Measurements from ENCODE around the gene PRLR.
"Not testable (repeated sequence)": the region's sequence is repeated elsewhere in the genome, so short reads cannot be mapped to it uniquely, and the experiment has no call there.

The PRLR gene

DNA sequence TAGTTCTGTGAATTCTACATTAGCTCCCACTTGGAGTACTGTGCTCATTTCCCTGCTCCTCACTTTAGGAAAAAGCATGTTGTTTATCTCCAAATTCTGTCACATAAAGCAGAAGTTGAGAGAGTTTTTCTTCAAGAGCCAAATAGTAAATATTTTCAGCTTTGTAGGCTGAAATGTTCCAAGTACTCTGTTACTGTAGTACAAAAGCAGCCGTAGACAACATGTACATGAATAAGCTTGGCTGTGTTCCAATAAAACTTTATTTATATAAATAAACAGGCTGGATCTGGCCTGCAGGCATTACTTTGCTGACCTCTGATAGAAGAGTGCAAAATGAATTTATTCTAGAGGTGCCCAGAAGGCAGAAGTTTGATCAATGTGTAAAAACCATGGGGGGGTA is 109.6 kb downstream of the PRLR start:
- FAIRE-seq: no peak

DNA sequence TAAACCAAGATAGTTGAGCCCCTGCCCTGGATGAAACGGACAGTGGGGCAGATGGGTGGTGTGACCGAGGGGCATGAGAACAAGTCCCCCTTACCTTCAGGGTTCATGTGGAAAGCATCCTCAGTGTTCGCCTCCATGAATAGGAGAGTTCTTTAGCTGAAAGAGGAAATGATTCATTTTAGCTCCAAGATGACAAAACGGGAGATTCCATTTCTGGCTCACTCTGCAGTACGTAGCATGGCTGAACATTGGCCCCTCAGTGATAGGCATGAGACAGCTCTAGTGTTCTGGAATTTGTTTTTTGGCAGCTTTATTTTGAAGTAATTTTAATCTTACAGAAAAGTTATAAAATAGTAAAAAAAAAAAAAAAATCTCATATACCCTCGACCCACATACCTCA is 112.3 kb downstream of the PRLR start:
- no peak for FAIRE-seq

DNA sequence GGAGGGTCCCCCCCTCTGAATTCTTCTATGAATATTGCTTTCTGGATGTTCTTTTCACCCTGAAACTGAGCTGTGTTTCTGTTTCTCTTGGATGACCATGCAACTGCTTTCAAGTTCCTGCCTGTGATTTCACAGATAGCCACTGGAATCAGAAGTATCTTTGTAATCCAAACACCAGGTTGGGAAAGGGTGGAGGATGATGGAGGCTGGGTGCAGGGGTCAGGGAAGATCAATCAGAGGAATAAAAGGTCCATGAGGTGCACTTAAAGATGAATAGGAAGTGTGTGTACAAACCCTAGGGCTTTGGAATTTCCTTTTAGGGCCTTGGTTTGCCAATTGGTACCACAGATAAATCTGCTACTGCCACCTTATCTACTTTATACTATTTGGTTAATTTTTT is 114.4 kb downstream of the PRLR start:
- FAIRE-seq: no peak

DNA sequence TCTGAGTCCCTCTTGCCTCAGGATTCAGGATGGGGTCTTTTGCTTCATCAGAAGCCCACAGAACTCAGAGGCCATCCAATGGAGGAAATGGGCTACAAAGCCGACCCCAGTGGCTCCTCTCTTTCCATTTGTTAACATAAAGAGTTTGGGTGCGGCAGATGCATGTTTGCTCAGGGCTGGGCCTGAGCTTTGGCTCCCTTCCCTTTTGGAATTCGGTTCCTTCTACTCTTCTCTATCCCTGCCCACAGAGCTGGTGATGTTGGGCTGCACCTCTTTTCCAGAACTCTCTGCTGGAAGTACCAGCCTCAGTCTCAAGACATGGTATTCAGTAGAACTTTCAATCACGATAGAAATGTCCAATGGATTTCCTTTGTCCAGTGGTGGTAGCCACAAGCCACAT is 115.6 kb downstream of the PRLR start:
- no peak for FAIRE-seq

DNA sequence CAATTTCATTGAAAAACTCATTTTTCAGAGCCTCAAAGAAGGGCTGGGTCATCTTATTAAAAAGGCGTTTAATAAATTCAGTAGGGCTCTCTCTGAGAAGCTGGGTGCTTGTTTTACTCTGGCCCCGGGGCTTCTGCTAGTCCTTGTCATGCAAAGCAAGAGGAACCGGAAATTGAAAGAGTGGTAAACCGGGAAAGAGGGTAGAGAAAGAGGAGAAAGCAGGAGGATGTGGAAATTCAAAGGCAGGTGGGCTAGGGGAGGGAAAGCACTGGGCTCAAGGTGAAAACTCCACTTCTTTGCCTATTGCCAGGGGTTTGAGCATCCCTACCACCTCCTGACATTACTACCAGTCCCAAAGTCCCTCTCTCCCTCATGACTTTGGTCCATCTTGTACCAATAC is 118.0 kb downstream of the PRLR start:
- no peak for FAIRE-seq

DNA sequence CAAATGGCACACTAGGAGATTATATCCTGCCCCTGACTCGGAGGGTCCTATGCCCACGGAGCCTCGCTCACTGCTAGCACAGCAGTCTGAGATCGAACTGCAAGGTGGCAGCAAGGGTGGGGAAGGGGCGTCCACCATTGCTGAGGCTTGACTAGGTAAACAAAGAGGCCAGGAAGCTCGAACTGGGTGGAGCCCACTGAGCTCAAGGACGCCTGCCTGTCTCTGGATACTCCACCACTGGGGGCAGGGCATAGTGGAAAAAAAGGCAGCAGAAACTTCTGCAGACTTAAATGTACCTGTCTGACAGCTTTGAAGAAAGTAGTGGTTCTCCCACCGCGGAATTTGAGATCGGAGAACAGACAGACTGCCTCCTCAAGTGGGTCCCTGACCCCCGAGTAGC is 125.7 kb downstream of the PRLR start:
- not testable (repeated sequence) for FAIRE-seq

DNA sequence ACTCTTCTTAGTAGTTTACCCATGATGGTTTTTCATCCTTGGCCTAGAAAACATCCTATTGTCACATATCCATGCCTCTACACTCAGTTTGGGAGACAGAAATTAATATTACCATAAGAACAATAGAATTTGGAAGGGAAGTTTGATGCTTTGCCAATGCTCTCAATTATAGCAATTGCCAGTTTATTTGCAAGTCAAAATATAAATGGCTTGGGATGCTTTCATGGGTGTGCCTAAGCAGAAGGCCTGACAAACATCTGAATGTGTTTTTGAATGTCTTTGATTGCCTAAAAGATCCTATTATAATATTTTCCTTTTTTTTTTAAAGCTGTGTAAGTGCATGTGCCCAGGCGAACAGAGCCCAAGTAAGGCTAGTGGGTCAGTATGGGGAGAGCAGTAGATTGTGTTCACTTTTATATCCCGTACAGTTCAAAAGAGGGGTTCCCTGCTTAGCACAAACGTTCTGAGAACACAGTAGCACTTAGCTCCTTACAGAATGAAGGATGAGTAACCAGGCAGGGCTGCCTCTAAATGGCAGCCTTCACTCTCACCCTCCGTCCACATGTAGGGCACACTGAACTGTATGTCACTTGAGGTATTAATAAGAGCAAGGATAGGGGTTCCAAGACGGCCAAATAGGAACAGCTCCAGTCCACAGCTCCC is 126.5 kb downstream of the PRLR start:
- no peak for FAIRE-seq

DNA sequence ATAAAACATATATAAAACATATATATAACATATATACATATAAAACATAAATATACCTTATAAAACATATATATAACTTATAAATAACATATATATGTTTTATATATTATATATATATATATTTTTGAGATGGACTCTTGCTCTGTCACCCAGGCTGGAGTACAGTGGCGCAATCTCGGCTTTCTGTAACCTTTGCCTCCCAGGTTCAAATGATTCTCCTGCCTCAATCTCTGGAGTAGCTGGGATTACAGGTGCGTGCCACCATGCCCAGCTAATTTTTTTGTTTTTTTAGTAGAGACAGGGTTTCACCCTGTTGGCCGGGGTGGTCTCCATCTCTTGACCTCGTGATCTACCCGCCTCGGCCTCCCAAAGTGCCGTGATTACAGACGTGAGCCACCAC is 128.6 kb downstream of the PRLR start:
- not testable (repeated sequence) for FAIRE-seq

DNA sequence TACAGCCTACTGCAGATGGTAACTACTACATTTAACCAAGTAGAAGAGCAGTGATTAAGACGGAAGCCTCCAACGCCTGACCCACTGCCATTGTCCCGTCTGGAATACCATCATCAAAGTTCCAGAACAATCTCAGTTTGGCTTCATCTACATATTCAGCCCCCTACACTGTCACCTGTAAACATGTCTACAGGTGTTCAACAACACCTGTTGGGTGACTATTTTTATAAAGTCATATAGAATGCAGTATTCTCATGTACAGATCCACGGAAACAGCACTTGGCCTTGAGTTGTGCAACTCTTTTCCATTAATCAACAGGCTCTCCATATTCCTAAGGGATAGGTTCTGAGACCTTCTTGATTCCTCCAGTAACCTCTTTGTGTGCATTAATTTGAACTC is 129.3 kb downstream of the PRLR start:
- no peak for FAIRE-seq

DNA sequence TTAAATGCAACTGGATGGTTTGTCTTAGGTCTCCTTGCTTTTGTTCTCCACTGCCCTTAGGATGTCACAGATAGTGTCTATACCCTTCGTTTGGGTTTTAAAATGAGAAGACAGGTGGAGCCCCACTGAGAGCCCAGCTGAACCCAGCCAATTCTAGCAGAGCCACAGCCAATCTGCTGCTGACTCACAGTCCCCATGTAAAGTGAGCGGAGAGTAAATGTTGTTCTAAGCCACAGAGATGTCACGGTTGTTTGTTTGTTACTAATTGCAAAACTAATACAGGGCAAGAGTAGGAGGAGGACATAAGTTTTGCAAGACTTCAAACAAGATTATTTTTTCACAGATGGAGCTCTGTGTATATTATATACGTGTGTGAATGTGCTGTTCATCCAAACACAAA is 132.1 kb downstream of the PRLR start:
- no peak for FAIRE-seq

DNA sequence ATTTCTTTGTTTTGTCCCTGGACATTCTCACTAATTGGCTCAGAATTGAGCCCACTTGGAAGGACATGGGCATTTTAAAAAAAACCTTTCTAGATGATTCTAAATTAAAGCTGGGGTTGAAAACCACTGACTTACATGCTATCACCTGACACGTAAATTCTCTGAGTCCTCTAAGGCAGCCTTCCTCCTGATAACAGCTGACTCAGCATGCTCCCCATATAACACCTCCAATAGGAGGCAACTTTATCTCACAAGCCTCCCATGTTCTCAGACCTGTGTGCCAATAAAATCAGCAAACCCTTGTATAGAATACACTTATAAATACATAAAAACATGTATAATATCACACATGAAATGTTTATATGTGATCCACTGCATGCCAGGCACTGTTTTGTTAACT is 133.4 kb downstream of the PRLR start:
- FAIRE-seq: no peak

DNA sequence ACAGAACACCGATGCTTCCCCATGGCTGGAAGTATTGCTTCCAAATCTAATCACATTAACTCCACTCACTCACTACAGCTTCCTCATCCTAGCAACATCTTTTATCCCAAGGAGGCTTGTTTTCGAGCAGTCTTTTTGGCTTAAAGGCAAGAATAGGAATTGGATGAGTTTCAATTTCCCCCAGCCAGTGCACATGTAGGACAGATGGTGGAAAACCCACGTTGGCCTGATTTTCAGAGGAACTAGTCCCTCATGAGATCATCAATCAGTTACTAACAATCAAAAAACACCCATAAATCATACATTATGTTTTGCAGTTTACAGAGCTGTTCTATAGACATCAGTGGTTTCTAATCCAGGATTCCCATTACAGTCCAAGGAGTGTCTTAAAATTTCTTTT is 134.1 kb downstream of the PRLR start:
- FAIRE-seq: no peak

DNA sequence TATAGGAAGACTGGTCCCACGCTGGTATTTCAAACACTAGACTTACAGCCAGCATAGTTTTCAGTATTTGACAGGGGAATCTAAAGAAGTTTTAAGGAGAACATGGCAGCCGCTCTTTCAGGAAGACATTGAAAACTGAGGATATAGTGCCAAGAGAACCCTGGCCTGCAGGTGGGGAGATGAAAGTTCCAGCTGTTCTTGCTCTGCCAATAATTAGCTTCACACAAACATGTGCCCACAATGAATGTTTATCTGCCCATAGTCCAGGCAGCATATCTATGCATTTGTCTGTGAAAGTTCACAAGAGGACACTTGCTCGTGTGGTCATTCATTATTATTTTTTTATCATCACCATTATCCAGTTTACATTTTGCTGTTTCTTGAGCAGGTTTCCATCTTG is 134.9 kb downstream of the PRLR start:
- FAIRE-seq: no peak

DNA sequence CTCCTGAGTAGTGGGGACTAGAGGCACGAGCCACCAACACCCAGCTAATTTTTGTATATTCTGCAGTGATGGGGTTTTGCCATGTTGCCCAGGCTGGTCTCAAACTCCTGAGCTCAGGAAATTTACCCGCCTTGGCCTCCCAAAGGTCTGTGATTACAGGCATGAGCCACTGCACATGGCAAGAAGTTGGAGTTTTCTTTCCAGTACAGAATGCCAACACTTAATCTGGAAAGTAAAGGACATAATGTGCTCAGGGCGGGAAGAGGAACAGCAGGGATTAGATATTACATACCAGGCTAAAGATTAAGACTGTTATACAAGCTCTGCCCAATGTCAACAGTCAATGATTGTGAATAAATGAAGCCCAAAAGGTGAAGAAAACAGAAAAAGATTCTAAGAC is 135.3 kb downstream of the PRLR start:
- FAIRE-seq: no peak

DNA sequence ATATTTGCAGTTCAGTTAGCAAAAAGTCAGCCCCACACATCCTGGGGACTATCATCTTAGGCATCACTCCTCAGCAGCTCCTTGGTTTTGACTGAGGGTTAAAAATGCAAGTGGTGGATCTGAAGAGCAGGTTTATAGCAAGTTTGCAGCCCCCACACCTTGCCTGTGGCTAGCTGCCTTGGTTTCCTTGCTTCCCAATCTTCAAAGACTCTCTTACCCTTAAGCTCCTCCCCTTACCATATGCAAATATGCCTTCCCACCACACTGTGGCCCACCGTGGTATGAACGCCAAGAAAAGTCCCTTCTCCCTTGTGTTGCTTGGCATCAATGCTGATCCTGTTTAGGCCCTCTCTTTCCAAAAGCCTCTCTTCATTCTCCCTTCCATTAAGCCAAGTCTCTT is 137.6 kb downstream of the PRLR start:
- no peak for FAIRE-seq

DNA sequence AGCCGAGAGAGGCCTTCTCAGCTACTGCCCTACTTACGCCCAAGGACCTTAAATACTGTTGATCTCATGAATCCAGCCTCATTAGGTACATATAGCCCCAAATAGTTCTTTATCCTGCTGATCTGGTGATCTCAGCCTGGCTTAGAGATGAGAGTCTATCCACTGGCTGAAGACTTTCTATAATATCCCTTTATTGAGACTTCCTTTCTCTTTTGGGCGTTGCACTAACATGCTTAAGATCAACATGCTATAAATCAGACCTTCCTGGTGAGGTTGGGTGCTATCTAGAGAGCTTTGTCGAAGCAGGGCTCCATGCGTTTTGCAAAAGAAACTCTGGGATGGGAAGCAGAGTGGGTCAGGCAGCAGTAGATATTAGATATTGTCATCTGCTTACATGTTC is 138.6 kb downstream of the PRLR start:
- no peak for FAIRE-seq

DNA sequence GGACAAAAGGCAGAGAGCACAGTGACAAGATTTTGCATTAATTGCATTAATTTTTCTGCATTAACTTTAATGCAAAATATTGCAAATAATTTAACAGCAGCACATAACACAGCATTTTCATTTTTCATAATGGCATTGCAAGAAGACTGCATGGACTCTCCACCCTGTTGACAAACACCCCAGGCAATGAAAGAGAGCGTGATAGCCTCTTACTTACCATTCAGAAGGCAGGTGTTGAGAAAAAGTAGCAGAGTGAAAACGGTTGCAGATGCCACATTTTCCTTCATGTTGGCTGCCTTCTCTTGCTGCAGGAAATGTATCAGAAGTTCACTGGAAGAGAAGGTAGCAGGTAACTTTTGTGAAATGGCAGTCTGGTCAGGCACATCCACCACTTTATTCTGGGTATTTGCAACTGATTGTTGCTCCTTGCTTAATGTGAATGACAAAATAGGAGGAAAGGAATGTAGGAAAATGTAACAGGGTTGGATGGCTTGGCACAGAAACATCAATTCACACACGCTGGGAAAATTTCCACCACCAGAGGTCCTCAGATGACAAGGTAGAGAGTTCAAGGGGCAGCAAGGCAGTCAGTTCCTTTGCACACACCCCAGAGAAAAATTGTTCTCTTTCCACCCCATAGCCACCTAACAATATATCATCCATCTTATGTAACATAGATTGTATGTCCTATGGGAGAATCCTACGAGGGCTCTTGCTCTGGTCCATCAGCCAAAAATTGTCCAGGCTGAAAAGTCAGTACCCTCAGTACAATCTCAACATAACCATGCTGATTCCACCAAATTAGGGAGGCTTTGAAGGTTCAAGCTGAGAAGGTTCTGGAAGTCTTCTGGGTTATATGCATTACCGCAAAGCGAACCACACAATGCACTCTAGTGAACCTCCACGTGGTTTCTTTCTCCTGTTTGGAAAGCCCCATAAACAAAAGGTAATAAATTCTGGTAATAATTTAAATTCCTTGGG is 140.7 kb downstream of the PRLR start:
- FAIRE-seq: no peak

DNA sequence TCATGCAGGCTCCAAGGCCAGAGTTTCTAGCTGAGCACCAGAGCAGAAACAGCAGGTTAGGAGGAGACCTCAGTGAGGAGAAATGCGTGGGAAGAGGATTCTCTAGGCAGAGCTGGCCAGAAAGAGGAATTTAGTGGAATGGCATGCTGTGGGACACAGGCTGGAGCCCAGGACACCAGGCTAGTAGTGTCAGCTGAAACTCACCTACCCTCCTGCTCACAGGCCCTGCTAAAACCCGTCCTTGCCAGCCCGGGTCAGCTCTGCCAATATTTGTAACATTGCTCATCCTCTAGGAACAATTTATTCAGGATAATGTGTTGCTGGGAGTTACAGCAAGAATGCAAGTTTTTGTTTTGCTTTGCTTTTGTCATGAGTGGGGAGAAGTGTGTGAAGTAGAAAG is 142.3 kb downstream of the PRLR start:
- FAIRE-seq: no peak

DNA sequence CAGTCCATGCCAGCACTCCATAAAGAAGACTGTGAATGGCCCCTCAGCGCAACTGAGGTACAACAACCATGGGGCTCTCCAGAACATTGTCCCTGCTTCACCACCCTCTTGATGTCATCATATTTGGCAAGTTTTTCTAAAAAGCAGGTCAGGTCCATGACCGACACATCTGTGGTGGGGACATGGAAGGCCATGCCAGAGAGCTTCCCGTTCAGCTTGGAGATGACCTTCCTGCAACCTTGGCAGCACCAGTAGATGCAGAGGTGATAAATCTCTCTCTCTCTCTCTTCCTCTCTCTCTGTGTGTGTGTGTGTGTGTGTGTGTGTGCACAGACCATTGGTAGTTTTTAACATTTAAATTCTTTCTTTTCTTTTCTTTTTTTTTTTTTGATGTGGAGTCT is 147.1 kb downstream of the PRLR start:
- no peak for FAIRE-seq

DNA sequence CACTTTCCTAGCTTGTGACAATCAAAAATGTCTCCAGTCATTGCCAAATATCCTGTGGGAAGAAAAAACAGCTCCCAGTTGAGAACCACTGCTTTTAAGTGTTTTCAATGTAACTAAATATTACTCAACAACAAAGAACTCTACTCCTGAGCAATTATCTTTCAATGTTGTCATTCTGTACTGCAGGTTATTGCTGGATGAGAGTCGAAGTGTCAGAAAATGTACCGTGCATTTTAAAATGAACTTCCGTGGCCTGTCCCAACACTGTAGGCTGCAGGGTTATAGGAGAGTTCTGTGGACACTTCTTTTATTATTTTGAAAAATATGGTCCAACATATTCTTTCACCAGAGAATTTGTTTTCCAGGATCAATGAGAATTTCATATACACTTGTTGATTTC is 147.8 kb downstream of the PRLR start:
- FAIRE-seq: no peak

DNA sequence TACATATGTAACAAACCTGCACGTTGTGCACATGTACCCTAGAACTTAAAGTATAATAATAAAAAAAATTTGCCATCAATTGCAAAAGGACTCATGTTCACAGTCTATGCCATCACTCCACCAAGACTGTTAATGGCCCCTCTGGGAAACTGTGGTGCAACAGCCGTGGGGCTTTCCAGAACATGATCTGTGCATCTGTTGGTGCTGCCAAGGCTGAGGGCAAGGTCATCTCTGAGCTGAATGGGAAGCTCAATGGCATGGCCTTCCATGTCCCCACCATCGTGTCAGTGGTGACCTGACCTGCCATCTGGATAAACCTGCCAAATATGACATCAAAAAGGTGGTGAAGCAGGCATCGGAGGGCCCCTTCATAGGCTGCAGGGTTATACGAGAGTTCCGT is 149.2 kb downstream of the PRLR start:
- FAIRE-seq: no peak

DNA sequence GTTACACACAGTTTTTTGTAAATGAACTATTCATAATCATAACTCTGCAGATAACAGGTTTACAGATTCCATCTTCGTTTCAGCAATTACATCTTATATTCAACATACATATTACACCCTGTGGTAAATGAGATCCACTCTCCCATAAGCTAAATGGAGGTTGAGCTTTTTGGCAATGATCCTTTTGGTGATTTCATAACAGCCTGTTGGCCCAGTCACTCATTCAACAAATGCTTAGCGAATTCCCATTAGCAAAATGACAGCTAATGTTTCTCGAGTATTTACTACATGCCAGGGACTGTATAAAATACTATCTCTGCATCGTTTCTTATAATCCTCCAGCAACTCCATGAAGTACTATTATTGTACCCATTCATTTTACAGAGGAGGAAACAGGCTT is 157.1 kb downstream of the PRLR start:
- FAIRE-seq: no peak

DNA sequence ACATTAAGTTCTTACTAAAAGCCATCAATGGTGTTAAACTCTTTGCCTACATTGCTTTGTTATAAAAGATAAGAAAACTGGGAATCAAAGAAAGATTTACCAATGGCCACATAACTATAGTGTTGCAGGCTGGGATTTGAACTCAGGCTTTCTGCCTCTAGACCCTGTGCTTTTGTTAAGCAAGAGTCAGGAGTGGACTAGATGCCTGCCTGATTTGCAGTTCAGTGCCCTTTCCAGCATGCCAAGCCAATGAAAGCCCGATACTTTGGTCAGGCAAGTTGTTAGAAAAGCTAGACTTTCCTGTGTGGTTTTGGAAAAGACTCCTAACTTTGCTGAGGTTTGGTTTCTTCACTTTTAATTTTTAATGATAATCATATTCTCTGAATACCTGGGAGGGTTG is 161.1 kb downstream of the PRLR start:
- no peak for FAIRE-seq

DNA sequence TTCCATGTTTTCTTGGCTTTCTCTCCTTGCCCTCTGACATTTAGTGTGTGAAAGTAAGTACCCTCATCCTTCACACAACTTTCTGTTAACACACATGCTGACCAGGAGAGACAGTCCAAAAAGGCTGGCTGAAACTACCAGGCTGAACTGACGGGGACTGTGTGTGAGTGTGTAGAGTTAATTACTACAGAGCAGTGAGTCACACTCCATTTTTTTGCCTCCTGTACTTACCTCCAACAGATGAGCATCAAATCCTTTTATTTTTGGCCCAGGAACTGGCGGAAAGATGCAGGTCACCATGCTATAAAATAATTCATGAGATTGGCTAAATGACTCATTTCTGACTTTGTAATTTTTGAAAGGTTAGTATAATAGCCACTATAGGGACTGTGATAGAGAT is 162.3 kb downstream of the PRLR start:
- no peak for FAIRE-seq
